Naive thymus-derived CD4-positive, alpha-beta T cell (primary cell): ENCODE data around the gene NHS. TPM values are rescaled to one million over a fixed set of nuclear protein-coding genes. Genes with fewer than 3 reads are reported as not detected.

Source experiments
- ATAC-seq: fragments of 150-1000 bp; cut with Tn5 transposase; 2 replicates; pipeline ENCODE4 v1.10.0; 2021; ENCODE audit warnings: mild to moderate bottlenecking, moderate library complexity
- CTCF ChIA-PET: fragments of 350-600 bp; sonication (Branson Sonifier 250); formaldehyde crosslinking; loops from one replicate; lab custom pipeline; 2021; ENCODE audit warnings: antibody characterized with exemption; lab: Charles Lee
- POLR2A ChIA-PET: fragments of 350-600 bp; sonication (Branson Sonifier 250); formaldehyde crosslinking; loops from one replicate; lab custom pipeline; 2021; ENCODE audit warnings: antibody characterized with exemption, inconsistent platforms; lab: Charles Lee
- DNase-seq, 9 donors: peaks; one replicate each; pipeline versions ENCODE4 v3.0.0 to v3.0.0-alpha.2; 2020 to 2022; ENCODE audit warnings: mixed read lengths in 1 of 9
- H3K27ac ChIP-seq: one replicate; pipeline ENCODE4 v1.7.0; 2013; ENCODE audit warnings: mild to moderate bottlenecking, low read depth, low read length, moderate library complexity
- H3K27me3 ChIP-seq, 2 donors: one replicate each; pipeline ENCODE4 v1.7.0; 2013; ENCODE audit warnings: low read length in 2 of 2, mild to moderate bottlenecking in 2 of 2, moderate library complexity in 2 of 2; ENCODE audit not compliant: control insufficient read depth in 2 of 2, insufficient read depth in 2 of 2
- H3K36me3 ChIP-seq, 3 experiments: 1 replicate in 2 of 3; 2 replicates in 1 of 3; pipeline ENCODE4 v1.7.0; 2013; ENCODE audit warnings: low read length in 3 of 3, mild to moderate bottlenecking in 3 of 3, moderate library complexity in 1 of 3; ENCODE audit not compliant: insufficient read depth in 3 of 3, control insufficient read depth in 2 of 3
- H3K4me1 ChIP-seq, 2 donors: one replicate each; pipeline ENCODE4 v1.7.0; 2013; ENCODE audit warnings: low read length in 2 of 2, mild to moderate bottlenecking in 2 of 2, moderate library complexity in 1 of 2; ENCODE audit not compliant: control insufficient read depth in 2 of 2, insufficient read depth in 2 of 2
- H3K4me3 ChIP-seq: 2 replicates; pipeline ENCODE4 v1.7.0; 2013; ENCODE audit warnings: mild to moderate bottlenecking, low read length
- H3K9me3 ChIP-seq, 3 experiments: 1 replicate in 2 of 3; 2 replicates in 1 of 3; pipeline ENCODE4 v1.7.0; 2013; ENCODE audit warnings: low read length in 3 of 3; ENCODE audit not compliant: control insufficient read depth in 2 of 3
- H3K27ac Mint-ChIP-seq, 9 donors: one replicate each; pipeline ENCODE4 v1.8.0; 2020 to 2022; ENCODE audit warnings: mixed read lengths in 9 of 9, mild to moderate bottlenecking in 8 of 9, moderate library complexity in 5 of 9, inconsistent platforms in 2 of 9
- H3K27me3 Mint-ChIP-seq, 5 donors: one replicate each; pipeline ENCODE4 v1.8.0; 2021 to 2022; ENCODE audit warnings: mixed read lengths in 5 of 5, mild to moderate bottlenecking in 1 of 5
- H3K36me3 Mint-ChIP-seq, 5 donors: one replicate each; pipeline ENCODE4 v1.8.0; 2020 to 2022; ENCODE audit warnings: mixed read lengths in 5 of 5, mild to moderate bottlenecking in 3 of 5, inconsistent platforms in 1 of 5
- H3K4me1 Mint-ChIP-seq, 7 donors: one replicate each; pipeline ENCODE4 v1.8.0; 2020 to 2022; ENCODE audit warnings: mixed read lengths in 7 of 7, mild to moderate bottlenecking in 3 of 7, inconsistent platforms in 1 of 7
- H3K4me3 Mint-ChIP-seq, 10 donors: one replicate each; pipeline ENCODE4 v1.8.0; 2020 to 2022; ENCODE audit warnings: mild to moderate bottlenecking in 10 of 10, mixed read lengths in 10 of 10, moderate library complexity in 6 of 10, inconsistent platforms in 2 of 10
- H3K9me3 Mint-ChIP-seq, 11 donors: one replicate each; pipeline ENCODE4 v1.8.0; 2020 to 2022; ENCODE audit warnings: mixed read lengths in 11 of 11, mild to moderate bottlenecking in 4 of 11, inconsistent platforms in 1 of 11, moderate library complexity in 1 of 11
- intact Hi-C, 2 donors: fragments of 100-400 bp; cut with micrococcal nuclease; formaldehyde crosslinking; loops; one replicate each; pipeline ENCODE4 v1.15.1; 2023
- polyA plus RNA-seq, 2 donors: library from polyadenylated mRNA; unstranded; fragments of 300-500 nt; fragmentation: Illumina TruSeq; gene quantifications; one replicate each; pipeline ENCODE4 v1.2.3, GENCODE V29; 2021
- total RNA-seq, 6 experiments: library from RNA in 5 of 6; stranded (reverse) in 5 of 6; gene quantifications; 1 replicate in 5 of 6; 2 replicates in 1 of 6; pipeline ENCODE4 v1.2.3 and lab custom pipeline; 2021 to 2026

NHS gene
- total and polyA plus RNA-seq, 7 experiments from 2014 or later = 0.02 to 2.6 (median 0.32) TPM; not detected in 1

- no peaks in the 10 kb centered on the region for H3K4me1 ChIP-seq
- no peak overlapping the region for H3K27ac ChIP-seq
- H3K4me1 Mint-ChIP-seq = peaks cover 0 to 18% (median 2%) of the 10 kb centered on the region in 7 donors
- H3K9me3 ChIP-seq = no peaks in the 10 kb centered on the region
- ChIA-PET POLR2A (no interaction called here), CTCF (no interaction called here)
- intact Hi-C loops = loop anchor here (1.0 to 5.0 kb wide), 4 partner anchors 54 to 764 kb away; no protein-coding TSS in a partner anchor
- H3K27ac Mint-ChIP-seq = no peak overlapping the region
- peaks cover 0 to 1% (median 0%) of the 10 kb centered on the region in 11 donors for H3K9me3 Mint-ChIP-seq
- H3K4me3 ChIP-seq = no peak overlapping the region
- peak; percentile 40 for ATAC-seq
- H3K4me3 Mint-ChIP-seq = peak overlapping the region in 1 of 10 donors; percentile 3
- H3K27me3 Mint-ChIP-seq = peaks cover 0 to 3% (median 0%) of the 10 kb centered on the region in 5 donors
- H3K36me3 Mint-ChIP-seq = no peaks in the 10 kb centered on the region
- no peaks in the 10 kb centered on the region for H3K36me3 ChIP-seq
- no peaks in the 10 kb centered on the region for H3K27me3 ChIP-seq
- DNase-seq = peak in 3 of 9 donors; percentile 0 to 21 (median 12)
Observed at GRCh38 chrX:17590892-17591740, 216.1 kb downstream of the NHS start.

- no peak for ATAC-seq
Observed at GRCh38 chrX:17591741-17592110, 216.7 kb downstream of the NHS start.

GRCh38 chrX:17592117-17592516 is 217.1 kb downstream of the NHS start:
- no peak overlapping the region for H3K27ac ChIP-seq
- ATAC-seq = no peak
- Mint-ChIP-seq H3K4me3 (peak overlapping the region in 1 of 10 donors; percentile 44), H3K9me3 (peaks cover 0 to 1% (median 0%) of the 10 kb centered on the region in 11 donors), H3K4me1 (peaks cover 0 to 18% (median 2%) of the 10 kb centered on the region in 7 donors), H3K27ac (peak overlapping the region in 1 of 9 donors; percentile 46), H3K27me3 (peaks cover 0 to 3% (median 0%) of the 10 kb centered on the region in 5 donors), H3K36me3 (peaks cover 0 to 2% (median 0%) of the 10 kb centered on the region in 5 donors)
- no peaks in the 10 kb centered on the region for H3K4me1 ChIP-seq
- ChIA-PET POLR2A (no interaction called here), CTCF (no interaction called here)
- intact Hi-C loops = loop anchor here (5.0 kb wide), 3 partner anchors 55 to 765 kb away; no protein-coding TSS in a partner anchor
- DNase-seq = no peak
- no peaks in the 10 kb centered on the region for H3K36me3 ChIP-seq
- H3K27me3 ChIP-seq = no peaks in the 10 kb centered on the region
- H3K4me3 ChIP-seq = no peak overlapping the region
- no peaks in the 10 kb centered on the region for H3K9me3 ChIP-seq

More at GRCh38 chrX:17591741-17592110, 216.7 kb downstream of the NHS start:
- no peaks in the 10 kb centered on the region for H3K9me3 ChIP-seq
- DNase-seq = no peak
- H3K27ac ChIP-seq = no peak overlapping the region
- no peaks in the 10 kb centered on the region for H3K36me3 ChIP-seq
- Mint-ChIP-seq H3K4me1 (peaks cover 0 to 18% (median 2%) of the 10 kb centered on the region in 7 donors), H3K4me3 (peak overlapping the region in 1 of 10 donors; percentile 44), H3K27me3 (peaks cover 0 to 3% (median 0%) of the 10 kb centered on the region in 5 donors), H3K9me3 (peaks cover 0 to 1% (median 0%) of the 10 kb centered on the region in 11 donors), H3K36me3 (peaks cover 0 to 2% (median 0%) of the 10 kb centered on the region in 5 donors), H3K27ac (peak overlapping the region in 1 of 9 donors; percentile 46)
- no peaks in the 10 kb centered on the region for H3K27me3 ChIP-seq
- H3K4me1 ChIP-seq = no peaks in the 10 kb centered on the region
- no peak overlapping the region for H3K4me3 ChIP-seq
- ChIA-PET CTCF (no interaction called here), POLR2A (no interaction called here)
- intact Hi-C loops = loop anchor here (1.0 to 5.0 kb wide), 4 partner anchors 54 to 764 kb away; no protein-coding TSS in a partner anchor

- H3K4me1 ChIP-seq = no peaks in the 10 kb centered on the region
- ATAC-seq (no peak), DNase-seq (no peak)
- Mint-ChIP-seq H3K9me3 (peaks cover 0 to 1% (median 0%) of the 10 kb centered on the region in 11 donors), H3K4me3 (no peak overlapping the region), H3K4me1 (peaks cover 0 to 18% (median 0%) of the 10 kb centered on the region in 7 donors), H3K36me3 (peaks cover 0 to 2% (median 0%) of the 10 kb centered on the region in 5 donors), H3K27ac (no peak overlapping the region), H3K27me3 (peaks cover 0 to 6% (median 0%) of the 10 kb centered on the region in 5 donors)
- intact Hi-C loops = loop anchor here (5.0 kb wide), 3 partner anchors 57 to 767 kb away; no protein-coding TSS in a partner anchor
- no peak overlapping the region for H3K27ac ChIP-seq
- ChIA-PET CTCF (no interaction called here), POLR2A (no interaction called here)
- H3K4me3 ChIP-seq = no peak overlapping the region
- no peaks in the 10 kb centered on the region for H3K9me3 ChIP-seq
- no peaks in the 10 kb centered on the region for H3K36me3 ChIP-seq
- no peaks in the 10 kb centered on the region for H3K27me3 ChIP-seq
Observed at GRCh38 chrX:17594693-17595092, 219.7 kb downstream of the NHS start.

- Histone ChIP-seq H3K27ac (no peak overlapping the region), H3K27me3 (no peaks in the 10 kb centered on the region), H3K4me3 (no peak overlapping the region), H3K9me3 (no peaks in the 10 kb centered on the region), H3K36me3 (no peaks in the 10 kb centered on the region), H3K4me1 (no peaks in the 10 kb centered on the region)
- Mint-ChIP-seq H3K27ac (no peak overlapping the region), H3K4me1 (peaks cover 0 to 18% (median 0%) of the 10 kb centered on the region in 7 donors), H3K4me3 (no peak overlapping the region), H3K9me3 (peaks cover 0 to 1% (median 0%) of the 10 kb centered on the region in 11 donors), H3K36me3 (peaks cover 0 to 2% (median 0%) of the 10 kb centered on the region in 5 donors), H3K27me3 (peaks cover 0 to 6% (median 6%) of the 10 kb centered on the region in 5 donors)
- no peak for ATAC-seq
- no peak for DNase-seq
- CTCF ChIA-PET = interaction anchor here (0.7 kb wide), 1 partner anchor 24 kb away, joined by 3 read pairs; no protein-coding TSS in a partner anchor
- intact Hi-C loops = no loop called here
- POLR2A ChIA-PET = no interaction called here
Observed at GRCh38 chrX:17595456-17596035, 220.5 kb downstream of the NHS start.

- Mint-ChIP-seq H3K4me3 (no peak overlapping the region), H3K27ac (no peak overlapping the region), H3K36me3 (peaks cover 0 to 2% (median 0%) of the 10 kb centered on the region in 5 donors), H3K4me1 (peaks cover 0 to 17% (median 0%) of the 10 kb centered on the region in 7 donors), H3K9me3 (peaks cover 0 to 1% (median 0%) of the 10 kb centered on the region in 11 donors), H3K27me3 (peaks cover 0 to 10% (median 6%) of the 10 kb centered on the region in 5 donors)
- DNase-seq = no peak
- intact Hi-C loops = no loop called here
- Histone ChIP-seq H3K4me3 (no peak overlapping the region), H3K27me3 (no peaks in the 10 kb centered on the region), H3K9me3 (no peaks in the 10 kb centered on the region), H3K27ac (no peak overlapping the region), H3K4me1 (no peaks in the 10 kb centered on the region), H3K36me3 (no peaks in the 10 kb centered on the region)
- CTCF ChIA-PET = interaction anchor here (0.7 kb wide), 1 partner anchor 23 kb away, joined by 3 read pairs; no protein-coding TSS in a partner anchor
- ATAC-seq = no peak
- POLR2A ChIA-PET = no interaction called here
Observed at GRCh38 chrX:17596061-17596460, 221.1 kb downstream of the NHS start.
